Stomach (tissue), 4 donors: ENCODE measurements around the gene PCDH9.

Experiments used
- EP300 ChIP-seq: sonication (generic); formaldehyde crosslinking; IDR thresholded peaks from one replicate; pipeline ENCODE4 v1.6.1; 2017; ENCODE audit warnings: antibody characterized with exemption
- POLR2A ChIP-seq, 4 donors: fragments of 450-650 bp; IDR thresholded peaks; one replicate each; pipeline ENCODE4 v1.6.1; 2016; ENCODE audit warnings: antibody characterized with exemption in 4 of 4, control low read depth in 2 of 4, mild to moderate bottlenecking in 1 of 4, moderate library complexity in 1 of 4
- POLR2AphosphoS5 ChIP-seq, 3 donors: sonication (generic); formaldehyde crosslinking; IDR thresholded peaks; one replicate each; pipeline ENCODE4 v1.6.1; 2016; ENCODE audit warnings: antibody characterized with exemption in 3 of 3
- TF ChIP-seq, protein P1 (sequence below), 7 experiments: fragments of 450-650 bp in 4 of 7; fragments of 200-600 bp in 3 of 7; sonication (generic) in 3 of 7; IDR thresholded peaks; one replicate each; pipeline ENCODE4 v1.5.1; 2016 to 2019; ENCODE audit warnings: antibody characterized with exemption in 7 of 7, control low read depth in 2 of 7, mild to moderate bottlenecking in 1 of 7

DNA sequence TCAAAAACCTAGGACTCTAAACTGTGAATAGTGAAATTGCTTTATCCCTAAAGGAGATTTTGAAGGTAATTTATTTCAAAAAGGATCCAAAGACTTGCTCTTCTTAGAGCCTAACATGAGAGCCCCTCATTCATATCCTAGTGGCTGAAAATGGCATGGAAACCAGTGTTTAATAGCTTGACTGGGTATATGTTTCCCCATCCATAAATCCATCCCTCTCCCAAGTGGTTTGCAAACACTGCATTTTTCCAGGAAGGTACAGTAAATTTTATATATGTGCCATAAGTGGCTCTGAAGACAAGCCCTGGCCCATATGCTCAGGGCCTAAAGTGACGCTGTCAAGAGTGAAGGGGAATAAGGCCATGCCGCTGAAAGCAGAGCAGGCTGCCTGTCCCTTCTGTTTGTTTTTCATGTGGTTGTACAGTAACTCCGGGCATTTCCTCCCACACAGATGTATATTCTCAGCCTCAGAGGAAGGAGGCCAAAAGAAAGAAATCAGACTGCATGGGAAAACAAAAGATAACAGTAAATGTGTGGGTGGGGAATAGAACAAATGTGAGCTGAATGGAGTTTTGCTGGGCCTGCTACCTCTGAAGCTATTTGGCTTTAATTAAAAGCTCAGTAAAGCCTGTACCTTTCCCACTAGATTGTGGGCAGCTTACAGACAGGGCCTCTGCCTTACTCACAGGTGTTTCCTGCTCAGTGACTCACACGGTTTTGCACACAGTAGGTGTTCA lies 181.9 kb downstream of the PCDH9 start:
- no peak for TF ChIP-seq POLR2AphosphoS5 (IDR thresholded peaks at IDR 0.05)
- TF ChIP-seq, protein P1, sequence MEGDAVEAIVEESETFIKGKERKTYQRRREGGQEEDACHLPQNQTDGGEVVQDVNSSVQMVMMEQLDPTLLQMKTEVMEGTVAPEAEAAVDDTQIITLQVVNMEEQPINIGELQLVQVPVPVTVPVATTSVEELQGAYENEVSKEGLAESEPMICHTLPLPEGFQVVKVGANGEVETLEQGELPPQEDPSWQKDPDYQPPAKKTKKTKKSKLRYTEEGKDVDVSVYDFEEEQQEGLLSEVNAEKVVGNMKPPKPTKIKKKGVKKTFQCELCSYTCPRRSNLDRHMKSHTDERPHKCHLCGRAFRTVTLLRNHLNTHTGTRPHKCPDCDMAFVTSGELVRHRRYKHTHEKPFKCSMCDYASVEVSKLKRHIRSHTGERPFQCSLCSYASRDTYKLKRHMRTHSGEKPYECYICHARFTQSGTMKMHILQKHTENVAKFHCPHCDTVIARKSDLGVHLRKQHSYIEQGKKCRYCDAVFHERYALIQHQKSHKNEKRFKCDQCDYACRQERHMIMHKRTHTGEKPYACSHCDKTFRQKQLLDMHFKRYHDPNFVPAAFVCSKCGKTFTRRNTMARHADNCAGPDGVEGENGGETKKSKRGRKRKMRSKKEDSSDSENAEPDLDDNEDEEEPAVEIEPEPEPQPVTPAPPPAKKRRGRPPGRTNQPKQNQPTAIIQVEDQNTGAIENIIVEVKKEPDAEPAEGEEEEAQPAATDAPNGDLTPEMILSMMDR (IDR thresholded peaks at IDR 0.05): no peak
- no peak for TF ChIP-seq POLR2A (IDR thresholded peaks at IDR 0.05)
- TF ChIP-seq EP300: no peak
